ENCODE measurements around the gene ADTRP. TPM values are rescaled to one million over a fixed set of nuclear protein-coding genes. Genes with fewer than 3 reads are reported as not detected.

The ADTRP gene
- total and polyA plus RNA-seq, 2 experiments from 2014 or later, result not detected

GRCh38 chr6:11773581-11773980 is 5.0 kb downstream of the ADTRP start:
- H3K4me3 ChIP-seq, result no peak overlapping the region
- no peak overlapping the region for H3K27ac ChIP-seq
- H3K27me3 ChIP-seq, result no peaks in the 10 kb centered on the region
- no peak for TF ChIP-seq CTCF (IDR thresholded peaks at IDR 0.05; ENCODE audit: low read depth, low read length)
- peaks cover 6% of the 10 kb centered on the region for H3K4me1 ChIP-seq (ENCODE audit: low read depth)
- no peak for DNase-seq (ENCODE audit: low read depth in 1 of 2, low spot score in 1 of 2)
- H3K9me3 ChIP-seq (ENCODE audit: low read depth), result no peaks in the 10 kb centered on the region
- no peaks in the 10 kb centered on the region for H3K36me3 ChIP-seq

GRCh38 chr6:11773013-11773412 is 5.6 kb downstream of the ADTRP start:
- peaks cover 6% of the 10 kb centered on the region for H3K4me1 ChIP-seq (ENCODE audit: low read depth)
- no peaks in the 10 kb centered on the region for H3K27me3 ChIP-seq
- H3K4me3 ChIP-seq, result no peak overlapping the region
- DNase-seq (ENCODE audit: low read depth in 1 of 2, low spot score in 1 of 2), result no peak
- H3K27ac ChIP-seq, result no peak overlapping the region
- no peaks in the 10 kb centered on the region for H3K9me3 ChIP-seq (ENCODE audit: low read depth)
- H3K36me3 ChIP-seq, result no peaks in the 10 kb centered on the region
- no peak for TF ChIP-seq CTCF (IDR thresholded peaks at IDR 0.05; ENCODE audit: low read depth, low read length)

- TF ChIP-seq CTCF (IDR thresholded peaks at IDR 0.05; ENCODE audit: low read depth, low read length), result no peak
- H3K36me3 ChIP-seq, result no peaks in the 10 kb centered on the region
- no peak overlapping the region for H3K27ac ChIP-seq
- H3K27me3 ChIP-seq, result no peaks in the 10 kb centered on the region
- peaks cover 6% of the 10 kb centered on the region for H3K4me1 ChIP-seq (ENCODE audit: low read depth)
- H3K9me3 ChIP-seq (ENCODE audit: low read depth), result no peaks in the 10 kb centered on the region
- no peak overlapping the region for H3K4me3 ChIP-seq
- peak in 1 of 2 donors; percentile 86 for DNase-seq (ENCODE audit: low read depth in 1 of 2, low spot score in 1 of 2)
These were observed 6.3 kb downstream of the ADTRP start for GRCh38 chr6:11772109-11772825.

- no peak for TF ChIP-seq CTCF (IDR thresholded peaks at IDR 0.05; ENCODE audit: low read depth, low read length)
- Histone ChIP-seq H3K4me1 (ENCODE audit: low read depth) (peaks cover 7% of the 10 kb centered on the region), H3K36me3 (no peaks in the 10 kb centered on the region), H3K9me3 (ENCODE audit: low read depth) (no peaks in the 10 kb centered on the region), H3K27ac (no peak overlapping the region), H3K27me3 (no peaks in the 10 kb centered on the region), H3K4me3 (no peak overlapping the region)
- no peak for DNase-seq (ENCODE audit: low read depth in 1 of 2, low spot score in 1 of 2)
These were observed 7.0 kb downstream of the ADTRP start for GRCh38 chr6:11771473-11772048.

- H3K4me3 ChIP-seq, result no peak overlapping the region
- no peaks in the 10 kb centered on the region for H3K9me3 ChIP-seq (ENCODE audit: low read depth)
- no peaks in the 10 kb centered on the region for H3K27me3 ChIP-seq
- no peaks in the 10 kb centered on the region for H3K36me3 ChIP-seq
- peaks cover 10% of the 10 kb centered on the region for H3K4me1 ChIP-seq (ENCODE audit: low read depth)
- no peak for TF ChIP-seq CTCF (IDR thresholded peaks at IDR 0.05; ENCODE audit: low read depth, low read length)
- H3K27ac ChIP-seq, result no peak overlapping the region
- DNase-seq (ENCODE audit: low read depth in 1 of 2, low spot score in 1 of 2), result peak in 1 of 2 donors; percentile 99
These were observed 7.8 kb downstream of the ADTRP start for GRCh38 chr6:11770546-11771466.
